H7 (cell line): ENCODE results near the gene KMT2B. TPM values are rescaled to one million over a fixed set of nuclear protein-coding genes. Genes with fewer than 3 reads are reported as not detected.
A peak's percentile ranks its signal among the peaks of the same experiment; 100 is the strongest.

ENCODE experiments used
- DNase-seq: peaks from one replicate; pipeline ENCODE4 v3.0.0; 2012
- H3K27me3 ChIP-seq: 2 replicates; pipeline ENCODE4 v1.6.0; 2011; ENCODE audit warnings: mild to moderate bottlenecking, low read length; ENCODE audit not compliant: control insufficient read depth, insufficient read depth
- H3K36me3 ChIP-seq: replicated peaks from 2 replicates; pipeline ENCODE4 v1.5.1; 2011; ENCODE audit warnings: low read length; ENCODE audit not compliant: control insufficient read depth, insufficient read depth
- H3K4me3 ChIP-seq: 2 replicates; pipeline ENCODE4 v1.5.1; 2011; ENCODE audit warnings: low read depth, mild to moderate bottlenecking, control low read depth, low read length, moderate library complexity; ENCODE audit not compliant: insufficient read depth
- total RNA-seq: library from RNA; depleted of rRNA; stranded (reverse); fragments of >200 nt; shearing (Covaris generic); gene quantifications from 2 replicates; pipeline ENCODE4 v1.2.3, GENCODE V29; 2014

The KMT2B gene
- total RNA-seq, 1 experiment from 2014 or later, result 12.9 TPM

GRCh38 chr19:35729763-35730162, 12.0 kb downstream of the KMT2B start:
- Histone ChIP-seq H3K36me3 (peaks cover 53% of the 10 kb centered on the region), H3K4me3 (no peak overlapping the region), H3K27me3 (no peaks in the 10 kb centered on the region)
- DNase-seq, result no peak

GRCh38 chr19:35730326-35730725, 12.5 kb downstream of the KMT2B start:
- no peaks in the 10 kb centered on the region for H3K27me3 ChIP-seq
- no peak overlapping the region for H3K4me3 ChIP-seq
- H3K36me3 ChIP-seq, result peaks cover 51% of the 10 kb centered on the region
- no peak for DNase-seq

- H3K27me3 ChIP-seq, result no peaks in the 10 kb centered on the region
- H3K4me3 ChIP-seq, result no peak overlapping the region
- DNase-seq, result no peak
- peaks cover 50% of the 10 kb centered on the region for H3K36me3 ChIP-seq
These were observed 13.6 kb downstream of the KMT2B start for GRCh38 chr19:35731353-35731752.

- Histone ChIP-seq H3K27me3 (no peaks in the 10 kb centered on the region), H3K36me3 (peaks cover 52% of the 10 kb centered on the region), H3K4me3 (no peak overlapping the region)
- DNase-seq, result no peak
These were observed 14.1 kb downstream of the KMT2B start for GRCh38 chr19:35731779-35732405.

GRCh38 chr19:35732540-35733179, 14.9 kb downstream of the KMT2B start:
- peaks cover 49% of the 10 kb centered on the region for H3K36me3 ChIP-seq
- DNase-seq, result no peak
- no peaks in the 10 kb centered on the region for H3K27me3 ChIP-seq
- H3K4me3 ChIP-seq, result no peak overlapping the region

GRCh38 chr19:35733180-35734125, 15.7 kb downstream of the KMT2B start:
- H3K27me3 ChIP-seq, result no peaks in the 10 kb centered on the region
- H3K4me3 ChIP-seq, result no peak overlapping the region
- H3K36me3 ChIP-seq, result peaks cover 48% of the 10 kb centered on the region
- DNase-seq, result no peak

- DNase-seq, result no peak
- Histone ChIP-seq H3K27me3 (no peaks in the 10 kb centered on the region), H3K4me3 (no peak overlapping the region), H3K36me3 (peaks cover 42% of the 10 kb centered on the region)
These were observed 16.5 kb downstream of the KMT2B start for GRCh38 chr19:35734273-35734672.

GRCh38 chr19:35734889-35735288, 17.1 kb downstream of the KMT2B start:
- no peak for DNase-seq
- peaks cover 37% of the 10 kb centered on the region for H3K36me3 ChIP-seq
- no peaks in the 10 kb centered on the region for H3K27me3 ChIP-seq
- no peak overlapping the region for H3K4me3 ChIP-seq

- H3K27me3 ChIP-seq, result no peaks in the 10 kb centered on the region
- no peak overlapping the region for H3K4me3 ChIP-seq
- H3K36me3 ChIP-seq, result peaks cover 26% of the 10 kb centered on the region
- no peak for DNase-seq
These were observed 19.4 kb downstream of the KMT2B start for GRCh38 chr19:35736913-35737886.

- no peak for DNase-seq
- Histone ChIP-seq H3K36me3 (peaks cover 26% of the 10 kb centered on the region), H3K4me3 (no peak overlapping the region), H3K27me3 (no peaks in the 10 kb centered on the region)
These were observed 20.5 kb downstream of the KMT2B start for GRCh38 chr19:35738021-35738886.

- DNase-seq, result no peak
- Histone ChIP-seq H3K36me3 (peaks cover 24% of the 10 kb centered on the region), H3K27me3 (no peaks in the 10 kb centered on the region), H3K4me3 (no peak overlapping the region)
These were observed 21.1 kb downstream of the KMT2B start for GRCh38 chr19:35738887-35739229.

- Histone ChIP-seq H3K36me3 (peaks cover 22% of the 10 kb centered on the region), H3K4me3 (peak overlapping the region; percentile 69), H3K27me3 (no peaks in the 10 kb centered on the region)
- DNase-seq, result peak; percentile 72
These were observed 21.7 kb downstream of the KMT2B start for GRCh38 chr19:35739275-35740107.

- DNase-seq, result no peak
- H3K4me3 ChIP-seq, result peak overlapping the region; percentile 69
- H3K27me3 ChIP-seq, result no peaks in the 10 kb centered on the region
- peaks cover 21% of the 10 kb centered on the region for H3K36me3 ChIP-seq
These were observed 22.3 kb downstream of the KMT2B start for GRCh38 chr19:35740108-35740422.
